ENCODE data around the gene ZNF385B. TPM values are rescaled to one million over a fixed set of nuclear protein-coding genes. Genes with fewer than 3 reads are reported as not detected.

The ZNF385B gene
- total and polyA plus RNA-seq, 9 donors, result 3.9 to 17.1 (median 12.5) TPM

DNA sequence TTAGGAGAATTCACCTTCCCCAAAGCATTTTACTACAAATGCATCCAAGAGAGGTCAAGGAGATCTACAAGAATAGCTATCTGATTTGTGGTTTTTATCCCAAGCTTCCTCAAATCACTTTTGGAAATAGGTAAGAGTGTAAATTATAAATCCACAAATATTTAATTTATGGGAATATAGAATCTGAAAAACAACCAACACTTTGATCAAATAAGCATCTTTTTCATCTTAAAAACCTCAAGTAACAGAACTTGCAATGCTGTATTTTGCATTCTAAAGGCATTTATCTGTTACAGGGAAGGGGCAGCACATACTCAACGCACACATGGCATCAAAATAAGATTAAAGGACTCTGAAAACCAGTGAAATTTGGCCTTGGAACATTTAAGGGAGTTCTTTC, 1.9 kb downstream of the ZNF385B start:
- peaks cover 26% of the 10 kb centered on the region for H3K27me3 ChIP-seq (ENCODE audit: control insufficient read depth, insufficient read depth, low read length)
- H3K27ac ChIP-seq (ENCODE audit: low read length), result no peak overlapping the region
- no CpG with 5 or more reads among the region's 1 CpG for WGBS (ENCODE audit: insufficient coverage)
- peaks cover 12% of the 10 kb centered on the region for H3K4me1 ChIP-seq (ENCODE audit: control insufficient read depth, insufficient read depth, low read length)
- H3K9me3 ChIP-seq (replicated peaks; ENCODE audit: control insufficient read depth, low read depth, low read length), result no peaks in the 10 kb centered on the region
- no peaks in the 10 kb centered on the region for H3K36me3 ChIP-seq (ENCODE audit: control insufficient read depth, insufficient read depth, low read length)
- DNase-seq, result no peak
- no peak overlapping the region for H3K4me3 ChIP-seq (ENCODE audit: low read length)

DNA sequence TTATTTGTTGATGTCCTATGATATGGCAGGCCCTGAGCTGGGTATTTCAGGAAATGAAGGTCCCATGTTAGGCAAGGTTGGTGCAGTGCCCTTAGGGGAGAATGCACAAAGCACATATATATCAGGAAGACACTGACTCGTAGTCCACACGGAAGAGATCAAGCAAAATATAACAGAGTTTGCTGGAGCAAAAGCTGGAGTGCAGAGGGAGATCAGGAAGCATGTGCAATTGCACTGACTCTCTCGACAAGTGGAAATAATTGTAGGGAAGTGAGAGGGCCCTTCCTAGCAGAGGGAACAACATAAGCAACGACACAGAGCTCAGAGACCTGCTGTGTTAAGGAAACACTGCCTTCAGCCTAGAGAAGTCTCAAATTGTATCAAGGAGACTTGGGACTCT, 4.2 kb downstream of the ZNF385B start:
- H3K4me1 ChIP-seq (ENCODE audit: control insufficient read depth, insufficient read depth, low read length), result peaks cover 8% of the 10 kb centered on the region
- WGBS (ENCODE audit: insufficient coverage), result 67% methylated on average over 1 of the region's 4 CpGs
- no peaks in the 10 kb centered on the region for H3K36me3 ChIP-seq (ENCODE audit: control insufficient read depth, insufficient read depth, low read length)
- no peak overlapping the region for H3K27ac ChIP-seq (ENCODE audit: low read length)
- no peak for DNase-seq
- H3K9me3 ChIP-seq (replicated peaks; ENCODE audit: control insufficient read depth, low read depth, low read length), result no peaks in the 10 kb centered on the region
- H3K27me3 ChIP-seq (ENCODE audit: control insufficient read depth, insufficient read depth, low read length), result peaks cover 21% of the 10 kb centered on the region
- no peak overlapping the region for H3K4me3 ChIP-seq (ENCODE audit: low read length)

DNA sequence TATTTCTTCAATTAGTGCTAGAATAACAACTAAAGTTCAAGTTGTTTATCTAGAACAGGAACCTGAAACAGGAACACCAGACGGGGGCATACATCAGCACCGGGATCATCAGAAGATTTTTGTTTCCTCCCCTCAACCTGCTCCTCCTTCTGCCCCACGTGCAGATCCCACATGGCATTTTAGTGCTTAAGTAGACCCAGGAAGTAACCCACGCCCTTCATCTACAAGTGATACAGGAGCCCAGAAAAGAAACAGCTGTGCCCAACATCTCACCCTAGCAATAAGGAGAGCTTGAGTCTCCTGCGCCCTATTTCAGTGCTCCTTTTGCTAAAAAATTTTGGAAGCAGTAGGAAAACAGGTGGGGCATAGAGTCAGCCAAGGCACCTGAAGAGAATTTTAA, 5.2 kb downstream of the ZNF385B start:
- H3K27ac ChIP-seq (ENCODE audit: low read length), result no peak overlapping the region
- 64% methylated on average over 3 of the region's 5 CpGs for WGBS (ENCODE audit: insufficient coverage)
- H3K4me3 ChIP-seq (ENCODE audit: low read length), result no peak overlapping the region
- peaks cover 15% of the 10 kb centered on the region for H3K27me3 ChIP-seq (ENCODE audit: control insufficient read depth, insufficient read depth, low read length)
- no peaks in the 10 kb centered on the region for H3K9me3 ChIP-seq (replicated peaks; ENCODE audit: control insufficient read depth, low read depth, low read length)
- no peak for DNase-seq
- peaks cover 4% of the 10 kb centered on the region for H3K4me1 ChIP-seq (ENCODE audit: control insufficient read depth, insufficient read depth, low read length)
- no peaks in the 10 kb centered on the region for H3K36me3 ChIP-seq (ENCODE audit: control insufficient read depth, insufficient read depth, low read length)

DNA sequence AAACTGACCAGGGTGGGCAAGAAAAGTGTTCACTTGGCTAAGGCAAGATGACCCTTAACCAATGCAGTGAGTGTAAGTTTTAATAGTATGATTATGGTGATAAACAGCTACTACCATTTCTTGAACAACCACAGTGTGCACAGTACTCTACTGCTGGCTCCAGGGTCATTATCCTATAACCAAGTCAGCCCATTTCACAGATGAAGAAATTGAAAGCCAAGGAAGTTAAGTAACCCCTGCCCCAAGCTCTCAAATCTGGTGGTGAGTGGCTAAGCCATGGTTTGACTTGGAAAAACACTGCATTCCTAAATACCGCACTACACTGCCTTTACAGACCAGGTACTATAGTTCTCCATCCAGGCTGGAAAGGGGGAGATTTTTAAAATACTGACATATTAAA, 5.7 kb downstream of the ZNF385B start:
- DNase-seq, result no peak
- Histone ChIP-seq H3K4me1 (ENCODE audit: control insufficient read depth, insufficient read depth, low read length) (peaks cover 4% of the 10 kb centered on the region), H3K9me3 (replicated peaks; ENCODE audit: control insufficient read depth, low read depth, low read length) (no peaks in the 10 kb centered on the region), H3K27ac (ENCODE audit: low read length) (no peak overlapping the region), H3K36me3 (ENCODE audit: control insufficient read depth, insufficient read depth, low read length) (no peaks in the 10 kb centered on the region), H3K27me3 (ENCODE audit: control insufficient read depth, insufficient read depth, low read length) (peaks cover 13% of the 10 kb centered on the region), H3K4me3 (ENCODE audit: low read length) (no peak overlapping the region)
- no CpG with 5 or more reads among the region's 1 CpG for WGBS (ENCODE audit: insufficient coverage)

DNA sequence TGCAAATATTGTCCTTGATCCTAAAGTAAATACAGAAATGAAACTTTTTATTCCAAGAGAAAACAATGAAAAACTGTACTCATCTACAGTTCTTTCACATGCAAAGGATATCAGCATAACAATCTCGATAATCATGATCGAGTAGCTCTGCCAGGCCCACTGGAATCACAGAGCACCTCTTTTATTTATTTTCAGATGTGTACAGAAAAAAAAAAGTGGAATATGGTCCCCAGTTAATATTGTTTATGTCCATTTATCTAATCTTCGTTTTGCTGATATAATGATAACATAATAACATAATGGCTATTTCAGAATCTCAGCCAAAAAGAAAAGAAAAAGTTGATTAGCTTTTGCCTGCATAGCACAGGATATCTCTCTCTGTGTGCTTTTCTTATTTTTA, 6.5 kb downstream of the ZNF385B start:
- peaks cover 7% of the 10 kb centered on the region for H3K27me3 ChIP-seq (ENCODE audit: control insufficient read depth, insufficient read depth, low read length)
- no peaks in the 10 kb centered on the region for H3K36me3 ChIP-seq (ENCODE audit: control insufficient read depth, insufficient read depth, low read length)
- H3K9me3 ChIP-seq (replicated peaks; ENCODE audit: control insufficient read depth, low read depth, low read length), result no peaks in the 10 kb centered on the region
- WGBS (ENCODE audit: insufficient coverage), result no CpG with 5 or more reads among the region's 3 CpGs
- no peak for DNase-seq
- H3K4me3 ChIP-seq (ENCODE audit: low read length), result no peak overlapping the region
- no peaks in the 10 kb centered on the region for H3K4me1 ChIP-seq (ENCODE audit: control insufficient read depth, insufficient read depth, low read length)
- no peak overlapping the region for H3K27ac ChIP-seq (ENCODE audit: low read length)

DNA sequence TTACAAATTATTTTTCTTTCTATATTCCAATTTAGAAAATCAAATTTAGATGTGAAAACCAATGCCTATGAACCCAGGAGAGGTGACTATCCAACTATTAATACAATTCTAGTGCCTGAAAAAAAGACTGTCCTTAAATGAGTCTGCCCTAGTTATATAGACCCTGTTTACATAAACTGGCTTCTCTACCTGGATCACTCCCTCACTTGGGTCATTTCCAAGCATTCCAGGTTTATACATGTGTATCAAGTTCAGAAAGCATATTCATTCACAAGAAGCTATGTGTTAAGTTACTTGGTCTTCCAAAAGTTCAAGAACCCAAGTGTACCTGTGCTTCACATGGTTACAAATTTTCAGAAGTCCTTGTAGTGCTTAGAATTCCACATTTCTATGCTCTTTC, 8.3 kb downstream of the ZNF385B start:
- no peak for DNase-seq
- no peak overlapping the region for H3K4me3 ChIP-seq (ENCODE audit: low read length)
- H3K27me3 ChIP-seq (ENCODE audit: control insufficient read depth, insufficient read depth, low read length), result peaks cover 3% of the 10 kb centered on the region
- H3K9me3 ChIP-seq (replicated peaks; ENCODE audit: control insufficient read depth, low read depth, low read length), result no peaks in the 10 kb centered on the region
- no peaks in the 10 kb centered on the region for H3K4me1 ChIP-seq (ENCODE audit: control insufficient read depth, insufficient read depth, low read length)
- H3K36me3 ChIP-seq (ENCODE audit: control insufficient read depth, insufficient read depth, low read length), result no peaks in the 10 kb centered on the region
- H3K27ac ChIP-seq (ENCODE audit: low read length), result no peak overlapping the region

DNA sequence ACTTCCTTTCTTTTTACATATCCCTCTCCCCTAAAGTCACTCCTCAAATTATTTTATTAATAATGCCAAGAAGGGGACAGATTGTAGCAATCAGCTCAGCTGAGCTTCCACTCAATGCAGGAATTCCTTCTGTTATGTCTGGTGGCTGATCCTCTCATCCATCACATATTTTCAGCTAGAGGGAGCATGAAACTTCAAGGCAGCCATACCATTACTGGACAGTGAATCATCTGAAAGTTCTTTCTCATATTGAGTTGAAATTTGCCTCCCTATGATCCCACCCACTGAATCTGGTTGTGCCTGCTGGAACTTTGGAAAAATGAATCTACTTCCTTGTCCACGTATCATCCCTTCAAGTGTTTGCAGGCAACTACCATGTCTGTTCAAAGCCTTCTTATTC, 11.2 kb downstream of the ZNF385B start:
- Histone ChIP-seq H3K27ac (ENCODE audit: low read length) (no peak overlapping the region), H3K9me3 (replicated peaks; ENCODE audit: control insufficient read depth, low read depth, low read length) (no peaks in the 10 kb centered on the region), H3K27me3 (ENCODE audit: control insufficient read depth, insufficient read depth, low read length) (no peaks in the 10 kb centered on the region), H3K36me3 (ENCODE audit: control insufficient read depth, insufficient read depth, low read length) (no peaks in the 10 kb centered on the region), H3K4me3 (ENCODE audit: low read length) (no peak overlapping the region), H3K4me1 (ENCODE audit: control insufficient read depth, insufficient read depth, low read length) (no peaks in the 10 kb centered on the region)
- no peak for DNase-seq
- no CpG with 5 or more reads among the region's 1 CpG for WGBS (ENCODE audit: insufficient coverage)

DNA sequence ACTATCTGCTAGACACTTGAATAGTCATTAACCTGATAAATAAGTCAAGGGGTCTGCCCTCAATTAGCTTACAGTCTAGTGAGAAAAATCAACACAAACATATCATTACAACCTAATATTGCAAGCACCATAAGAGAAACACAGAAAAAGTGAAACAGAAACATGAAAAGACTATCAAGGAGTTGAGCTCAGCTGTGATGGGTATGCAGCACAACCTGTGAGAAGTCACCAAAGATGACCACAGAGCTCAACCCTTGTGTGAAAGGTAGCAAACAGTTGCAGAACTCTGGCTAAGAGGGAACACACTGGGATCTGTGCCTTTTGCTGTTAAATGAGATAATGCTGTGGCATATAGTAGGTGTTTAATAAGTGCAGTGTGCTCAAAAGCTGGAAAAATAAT, 11.7 kb downstream of the ZNF385B start:
- Histone ChIP-seq H3K27ac (ENCODE audit: low read length) (no peak overlapping the region), H3K27me3 (ENCODE audit: control insufficient read depth, insufficient read depth, low read length) (no peaks in the 10 kb centered on the region), H3K36me3 (ENCODE audit: control insufficient read depth, insufficient read depth, low read length) (no peaks in the 10 kb centered on the region), H3K4me3 (ENCODE audit: low read length) (no peak overlapping the region), H3K9me3 (replicated peaks; ENCODE audit: control insufficient read depth, low read depth, low read length) (no peaks in the 10 kb centered on the region), H3K4me1 (ENCODE audit: control insufficient read depth, insufficient read depth, low read length) (no peaks in the 10 kb centered on the region)
- DNase-seq, result no peak

DNA sequence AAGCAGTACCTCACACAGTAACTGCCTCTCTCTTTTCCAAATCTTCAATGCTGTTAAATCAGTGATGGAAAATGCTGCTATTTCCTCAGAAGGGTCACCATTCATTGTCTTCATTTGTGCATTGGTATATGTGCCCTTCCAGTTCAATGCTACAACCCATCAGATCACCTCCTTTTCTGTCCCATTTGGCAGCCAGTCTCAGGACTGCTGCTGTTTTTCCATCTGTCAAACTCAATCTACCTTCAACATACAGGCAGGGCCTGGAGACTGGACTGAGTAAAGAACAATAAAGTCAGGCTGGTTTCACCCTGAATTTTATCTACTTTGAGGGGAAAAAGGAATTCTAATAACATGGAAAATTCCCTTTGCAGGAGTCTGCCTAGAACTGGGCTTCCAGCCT, 17.9 kb downstream of the ZNF385B start:
- Histone ChIP-seq H3K27ac (ENCODE audit: low read length) (no peak overlapping the region), H3K9me3 (replicated peaks; ENCODE audit: control insufficient read depth, low read depth, low read length) (no peaks in the 10 kb centered on the region), H3K36me3 (ENCODE audit: control insufficient read depth, insufficient read depth, low read length) (no peaks in the 10 kb centered on the region), H3K4me3 (ENCODE audit: low read length) (no peak overlapping the region), H3K27me3 (ENCODE audit: control insufficient read depth, insufficient read depth, low read length) (no peaks in the 10 kb centered on the region), H3K4me1 (ENCODE audit: control insufficient read depth, insufficient read depth, low read length) (no peaks in the 10 kb centered on the region)
- DNase-seq, result no peak

DNA sequence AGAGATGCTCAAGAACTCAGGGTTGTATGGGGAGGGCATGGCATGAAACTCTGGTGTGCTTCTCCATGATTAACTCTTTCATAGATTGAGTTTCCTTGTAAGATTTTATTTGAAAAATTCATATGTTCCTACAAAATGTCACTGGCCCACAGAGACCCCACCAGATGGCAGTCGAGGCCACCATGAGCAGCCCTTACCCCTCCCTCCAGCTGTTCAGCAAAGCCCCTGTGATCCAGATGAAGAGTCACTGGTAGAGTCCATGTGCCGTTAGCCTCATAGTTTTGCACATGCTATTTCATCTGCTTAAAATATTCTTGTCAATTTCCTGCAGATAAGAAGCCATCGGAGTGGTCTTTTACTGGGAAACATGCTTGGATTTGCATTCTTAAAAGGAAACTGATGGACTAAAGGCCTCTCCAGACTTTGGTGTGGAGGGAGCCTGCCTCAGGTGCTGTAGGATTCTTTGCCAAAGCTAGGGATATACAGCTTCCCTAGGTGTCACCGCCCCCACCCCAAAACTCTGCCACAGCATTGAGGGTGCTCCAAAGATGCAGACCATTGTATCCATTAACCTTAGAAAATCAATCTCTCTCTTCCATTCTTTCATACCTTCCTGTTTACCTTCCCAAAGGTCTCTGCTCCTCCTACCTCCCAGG, 18.8 kb downstream of the ZNF385B start:
- 23% methylated on average over 2 of the region's 4 CpGs for WGBS (ENCODE audit: insufficient coverage)
- Histone ChIP-seq H3K36me3 (ENCODE audit: control insufficient read depth, insufficient read depth, low read length) (no peaks in the 10 kb centered on the region), H3K4me3 (ENCODE audit: low read length) (no peak overlapping the region), H3K4me1 (ENCODE audit: control insufficient read depth, insufficient read depth, low read length) (no peaks in the 10 kb centered on the region), H3K9me3 (replicated peaks; ENCODE audit: control insufficient read depth, low read depth, low read length) (no peaks in the 10 kb centered on the region), H3K27me3 (ENCODE audit: control insufficient read depth, insufficient read depth, low read length) (no peaks in the 10 kb centered on the region), H3K27ac (ENCODE audit: low read length) (no peak overlapping the region)
- DNase-seq, result peak; percentile 21

DNA sequence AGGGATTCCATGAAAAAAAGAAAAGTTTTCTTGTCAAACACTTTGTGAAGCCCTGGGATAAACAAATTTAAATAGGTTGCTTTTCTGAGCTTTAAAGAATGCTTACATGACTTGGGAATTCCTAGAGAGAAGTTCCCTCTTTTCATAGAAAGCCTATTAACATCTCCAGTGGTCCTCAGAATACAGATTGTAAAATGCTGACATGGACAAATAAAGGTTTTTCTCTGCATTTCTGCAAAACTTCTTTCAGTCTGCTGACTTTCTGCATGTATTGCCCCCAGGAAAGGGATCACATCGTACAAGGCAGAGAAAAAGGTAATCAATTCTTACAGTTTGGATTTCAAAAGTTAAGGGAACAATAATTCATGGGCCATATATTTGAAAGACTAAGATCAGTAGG, 20.6 kb downstream of the ZNF385B start:
- DNase-seq, result no peak
- no CpG with 5 or more reads among the region's 1 CpG for WGBS (ENCODE audit: insufficient coverage)
- H3K36me3 ChIP-seq (ENCODE audit: control insufficient read depth, insufficient read depth, low read length), result no peaks in the 10 kb centered on the region
- no peaks in the 10 kb centered on the region for H3K9me3 ChIP-seq (replicated peaks; ENCODE audit: control insufficient read depth, low read depth, low read length)
- H3K27ac ChIP-seq (ENCODE audit: low read length), result no peak overlapping the region
- no peak overlapping the region for H3K4me3 ChIP-seq (ENCODE audit: low read length)
- no peaks in the 10 kb centered on the region for H3K4me1 ChIP-seq (ENCODE audit: control insufficient read depth, insufficient read depth, low read length)
- no peaks in the 10 kb centered on the region for H3K27me3 ChIP-seq (ENCODE audit: control insufficient read depth, insufficient read depth, low read length)

All from muscle of leg (tissue), 11 donors.